GM19463 (cell line): ENCODE results near the gene APPL2.

ENCODE experiments used
- ATAC-seq: cut with Tn5 transposase; IDR thresholded peaks from one replicate; pipeline ENCODE4 v1.9.1; 2021; ENCODE audit warnings: mild to moderate bottlenecking, moderate library complexity; ENCODE audit not compliant: unreplicated experiment

APPL2 gene, protein sequence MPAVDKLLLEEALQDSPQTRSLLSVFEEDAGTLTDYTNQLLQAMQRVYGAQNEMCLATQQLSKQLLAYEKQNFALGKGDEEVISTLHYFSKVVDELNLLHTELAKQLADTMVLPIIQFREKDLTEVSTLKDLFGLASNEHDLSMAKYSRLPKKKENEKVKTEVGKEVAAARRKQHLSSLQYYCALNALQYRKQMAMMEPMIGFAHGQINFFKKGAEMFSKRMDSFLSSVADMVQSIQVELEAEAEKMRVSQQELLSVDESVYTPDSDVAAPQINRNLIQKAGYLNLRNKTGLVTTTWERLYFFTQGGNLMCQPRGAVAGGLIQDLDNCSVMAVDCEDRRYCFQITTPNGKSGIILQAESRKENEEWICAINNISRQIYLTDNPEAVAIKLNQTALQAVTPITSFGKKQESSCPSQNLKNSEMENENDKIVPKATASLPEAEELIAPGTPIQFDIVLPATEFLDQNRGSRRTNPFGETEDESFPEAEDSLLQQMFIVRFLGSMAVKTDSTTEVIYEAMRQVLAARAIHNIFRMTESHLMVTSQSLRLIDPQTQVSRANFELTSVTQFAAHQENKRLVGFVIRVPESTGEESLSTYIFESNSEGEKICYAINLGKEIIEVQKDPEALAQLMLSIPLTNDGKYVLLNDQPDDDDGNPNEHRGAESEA

DNA sequence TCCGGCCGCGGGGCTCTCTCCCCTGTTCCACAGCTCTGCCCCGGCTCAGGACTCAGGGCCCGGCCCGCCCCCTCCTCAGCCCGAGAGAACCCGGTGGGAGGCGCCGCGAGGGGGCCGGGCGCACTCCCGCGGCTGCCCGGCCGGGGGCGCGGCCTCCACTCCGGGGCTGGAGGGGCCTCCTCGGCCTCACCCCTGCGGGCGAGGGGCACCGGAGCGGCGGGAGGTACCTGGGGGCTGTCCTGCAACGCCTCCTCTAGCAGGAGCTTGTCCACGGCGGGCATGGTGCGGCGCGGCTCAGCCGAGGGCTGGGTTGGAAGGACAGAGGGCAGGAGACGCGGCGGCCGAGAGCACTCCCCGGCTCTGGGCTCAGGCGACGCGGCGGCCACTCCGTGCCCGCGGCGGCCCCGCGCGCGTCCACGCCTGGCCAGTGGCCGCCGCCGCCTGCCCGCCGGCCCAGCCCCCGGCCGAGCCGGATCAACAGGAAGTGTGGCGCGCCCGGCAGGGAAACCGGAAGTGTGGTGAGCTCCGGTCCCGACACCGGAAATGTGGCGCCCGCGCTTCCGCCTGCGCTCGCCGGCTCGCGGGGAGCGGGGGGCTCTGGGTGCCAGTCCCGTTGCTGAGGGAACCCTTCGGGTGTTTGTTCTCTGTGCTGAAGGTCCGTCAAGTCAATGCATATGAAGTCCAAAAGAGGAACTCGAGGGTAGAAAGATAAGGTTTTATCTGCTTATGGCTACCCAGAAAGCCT is at the start of gene APPL2:
Gene APPL2, minus strand, starts transcription at position 443 of the 745 bp plus-strand sequence. Its CDS starts 162 bp downstream, at position 281.
- ATAC-seq = peak; percentile 92

DNA sequence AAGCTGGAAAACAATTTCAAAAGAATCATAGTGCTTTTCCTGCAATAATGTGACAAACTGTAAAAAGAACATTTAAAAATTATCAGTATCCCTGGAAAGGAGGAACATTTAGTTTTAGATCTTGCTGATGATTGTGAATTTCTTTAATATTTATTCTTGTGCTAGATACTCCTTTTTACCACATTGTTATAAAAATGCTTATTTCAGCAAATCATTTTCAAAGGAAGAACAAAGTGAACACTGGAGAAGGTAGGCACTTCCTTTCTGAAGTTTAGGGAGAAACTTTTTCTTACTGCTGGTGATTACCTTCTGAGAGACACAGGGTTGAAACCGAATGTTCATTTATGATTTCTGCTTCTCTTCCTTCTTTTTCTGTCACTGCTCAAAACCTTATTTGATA is 49.4 kb upstream of the APPL2 start:
- ATAC-seq = no peak

DNA sequence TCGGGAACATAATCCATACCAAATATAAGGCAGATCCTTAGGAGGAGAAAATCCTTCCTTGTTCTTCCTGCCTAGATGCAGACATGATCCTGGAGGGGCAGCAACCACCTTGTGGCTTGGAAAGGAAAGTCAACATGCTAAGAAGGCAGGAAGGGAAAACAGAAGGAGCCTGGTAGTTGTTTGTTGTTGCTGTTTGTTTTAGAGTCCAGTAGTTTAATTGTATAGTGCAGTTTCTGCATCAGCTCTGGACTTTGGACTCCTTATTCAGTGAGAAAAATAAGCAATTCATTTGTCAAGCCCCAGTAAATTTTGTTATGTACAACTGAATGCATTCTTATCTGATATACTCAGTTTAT is 45.7 kb upstream of the APPL2 start:
- no peak for ATAC-seq

DNA sequence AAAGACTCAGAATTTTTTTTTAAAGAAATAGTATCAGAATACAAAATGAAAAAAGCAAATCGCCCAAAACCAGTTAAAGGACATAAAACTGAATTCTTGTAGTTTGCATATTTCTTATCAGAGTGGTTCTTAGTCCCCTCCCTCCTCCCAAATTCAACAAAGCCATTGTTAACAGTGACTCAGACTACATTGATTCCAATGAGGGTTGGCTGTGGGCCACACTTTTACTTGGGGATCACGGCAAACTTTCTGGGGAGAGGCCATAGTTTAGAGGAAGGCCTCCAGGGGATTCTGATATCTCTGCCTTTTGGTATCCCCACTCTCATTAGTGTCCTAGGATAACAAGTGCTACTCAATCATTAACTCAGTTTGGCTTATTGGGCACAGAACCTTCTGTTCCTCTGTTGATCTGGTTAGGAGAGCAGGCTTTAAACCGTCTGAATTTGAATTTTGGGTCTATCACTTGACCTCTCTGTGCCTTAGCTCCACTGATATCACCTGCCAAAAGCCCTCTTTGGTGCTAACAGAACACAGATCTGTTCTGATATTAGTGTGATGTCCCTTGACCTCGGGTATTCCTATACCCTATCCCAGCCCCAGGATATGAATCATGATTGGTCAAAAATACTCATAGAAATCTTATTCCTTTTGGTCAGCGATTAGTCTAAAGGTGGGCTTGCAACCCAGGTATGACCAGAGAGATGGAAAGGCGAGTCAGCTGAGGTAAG is 45.2 kb upstream of the APPL2 start:
- ATAC-seq = no peak

DNA sequence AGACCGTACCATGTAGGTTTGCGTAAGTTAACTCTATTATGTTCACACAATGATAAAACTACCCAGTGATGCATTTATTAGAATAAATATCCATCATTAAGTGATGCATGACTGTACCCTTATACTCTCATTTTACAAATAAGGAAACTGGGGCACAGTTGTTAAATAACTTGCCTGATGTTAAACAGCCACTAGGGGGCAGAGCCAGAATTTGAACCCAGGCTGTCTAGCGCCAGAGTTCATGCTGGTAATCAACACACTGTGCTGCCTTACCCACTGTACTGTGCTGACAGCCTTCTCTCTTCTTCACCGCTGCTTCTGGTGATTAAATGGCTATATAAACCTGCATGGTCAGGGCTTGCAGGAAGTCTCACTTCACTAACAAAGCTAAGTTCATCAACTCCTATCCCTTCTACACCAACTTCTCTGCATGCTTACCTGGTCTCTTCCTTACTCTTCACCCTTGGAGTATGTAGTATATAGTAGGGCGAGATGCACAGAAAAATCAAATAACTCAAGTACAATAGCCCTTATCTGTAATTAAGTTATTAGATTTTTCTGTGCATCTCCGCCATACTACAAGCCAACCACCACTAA is 43.6 kb upstream of the APPL2 start:
- ATAC-seq = no peak

DNA sequence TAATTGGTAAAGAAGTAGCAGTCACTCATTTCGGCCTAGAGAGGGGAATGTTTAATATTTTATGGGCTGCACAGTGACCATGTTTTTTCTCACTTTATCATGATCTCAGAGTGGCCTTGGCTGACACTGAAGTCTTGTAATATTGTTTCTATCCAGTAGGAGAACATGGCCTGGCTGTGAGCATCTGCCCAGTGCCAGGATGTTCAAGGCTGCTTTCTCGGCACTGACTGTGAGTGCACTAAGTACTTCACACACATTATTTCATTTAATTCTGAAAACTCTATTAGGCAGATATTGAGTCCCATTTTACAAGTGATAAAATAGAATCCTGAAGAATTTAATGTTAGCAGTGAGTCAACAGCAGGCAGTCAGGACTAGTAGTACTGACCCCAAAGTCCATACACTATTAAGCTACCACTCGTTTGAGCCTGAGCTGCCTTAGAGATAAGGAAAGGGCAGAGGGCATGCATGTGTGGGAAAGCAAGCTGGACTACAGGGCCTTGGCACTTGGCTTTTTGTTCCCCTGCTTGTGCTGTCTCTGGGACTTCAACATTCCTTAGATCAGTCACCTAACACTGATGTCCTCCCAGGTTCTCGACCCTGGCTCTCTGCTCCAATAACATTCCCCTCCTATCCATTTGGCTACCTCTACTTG is 42.2 kb upstream of the APPL2 start:
- no peak for ATAC-seq

DNA sequence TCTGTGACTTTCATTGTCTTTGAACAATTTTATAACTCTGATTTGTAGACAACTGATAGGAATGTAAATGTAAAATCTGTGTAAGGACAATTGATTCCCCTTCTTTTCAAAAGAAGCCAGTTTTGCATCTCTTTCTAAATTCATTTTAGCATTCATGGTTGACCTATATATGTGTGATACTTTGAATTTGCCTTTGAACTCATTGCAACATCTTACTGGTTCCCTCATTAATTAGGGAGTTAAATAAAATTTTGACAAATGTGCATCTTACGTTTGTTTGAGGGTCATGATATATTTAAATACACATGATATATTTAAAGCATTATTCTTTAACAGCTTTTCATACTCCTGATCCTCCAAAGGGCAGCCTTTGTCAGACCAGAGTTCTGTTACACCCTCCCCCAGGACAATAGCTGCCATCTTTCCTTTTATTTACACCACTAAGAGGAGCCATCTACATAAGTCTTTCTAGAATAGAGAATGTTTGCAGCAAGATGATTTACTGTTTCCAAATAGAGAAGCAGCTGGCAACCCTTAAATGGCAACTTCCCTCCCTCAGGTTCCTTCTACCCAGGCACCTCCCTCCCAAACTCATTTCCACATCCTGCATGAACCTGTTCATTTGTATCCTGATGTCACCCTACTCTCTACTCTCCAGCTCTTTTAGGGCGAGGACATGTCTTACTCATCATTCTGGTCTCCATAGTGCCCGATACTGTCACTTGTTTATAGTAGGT is 40.2 kb upstream of the APPL2 start:
- no peak for ATAC-seq

DNA sequence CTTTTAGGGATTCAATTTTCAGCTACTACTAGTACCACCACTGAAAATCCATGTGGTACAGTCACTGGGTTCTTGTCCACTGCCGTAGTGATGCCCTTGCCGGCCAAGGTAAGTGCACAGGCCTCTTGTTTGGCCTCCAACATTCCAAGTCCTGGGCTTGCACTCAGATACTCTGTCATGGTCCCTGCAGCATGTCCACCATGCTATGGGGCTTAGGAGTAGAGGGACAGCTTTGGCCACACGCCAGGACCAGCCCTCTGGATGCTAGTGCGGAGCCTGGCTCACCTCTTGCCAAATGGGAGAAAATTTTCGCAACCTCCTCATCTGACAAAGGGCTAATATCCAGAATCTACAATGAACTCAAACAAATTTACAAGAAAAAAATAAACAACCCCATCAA is 38.6 kb upstream of the APPL2 start:
- ATAC-seq = no peak

DNA sequence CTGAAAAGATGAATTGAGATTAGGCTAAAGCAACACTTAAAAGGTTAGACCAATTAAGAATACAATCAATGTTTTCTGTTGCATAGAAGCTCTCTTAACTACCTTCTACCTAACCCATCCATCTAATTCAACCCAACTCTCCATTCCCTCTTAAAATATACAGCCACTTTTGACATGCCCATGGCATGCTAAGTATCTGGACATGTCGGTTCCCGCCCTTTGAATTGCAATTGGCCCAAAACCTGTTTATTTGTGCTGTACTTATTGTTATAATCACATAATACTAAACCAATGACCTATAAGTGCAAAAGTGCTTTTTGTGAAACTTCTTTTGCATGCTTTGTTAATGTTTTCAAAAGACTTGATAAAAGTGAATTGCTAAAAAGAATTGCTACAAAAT is 37.6 kb upstream of the APPL2 start:
- no peak for ATAC-seq

DNA sequence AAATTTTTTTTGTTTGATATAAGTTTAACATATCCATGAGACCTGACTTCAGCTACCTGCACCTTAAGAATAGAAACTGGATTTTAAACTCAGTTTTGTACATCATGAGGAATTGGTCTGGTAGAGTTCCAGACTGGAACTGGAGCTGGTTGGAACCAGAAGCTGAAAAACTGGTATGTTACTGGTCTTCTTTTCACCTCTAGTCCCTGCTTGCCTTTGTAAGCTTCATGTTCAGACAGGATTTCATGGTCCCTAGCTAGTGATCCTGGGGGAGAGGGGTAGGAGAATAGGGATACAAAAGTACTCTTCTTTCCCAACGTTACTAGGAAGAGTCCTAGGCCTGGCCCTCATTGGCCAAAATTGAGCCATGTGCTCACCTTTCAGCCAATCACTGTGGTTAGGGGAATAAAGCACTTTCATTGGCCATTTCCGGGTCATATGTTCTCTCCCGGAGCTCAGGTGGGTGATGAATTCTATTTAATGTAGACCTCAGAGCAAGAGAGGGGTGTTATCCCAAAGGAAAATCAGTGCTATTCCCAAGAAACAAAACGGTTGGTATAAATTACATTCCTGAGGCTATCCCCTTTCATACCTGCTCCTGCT is 36.9 kb upstream of the APPL2 start:
- ATAC-seq = no peak

DNA sequence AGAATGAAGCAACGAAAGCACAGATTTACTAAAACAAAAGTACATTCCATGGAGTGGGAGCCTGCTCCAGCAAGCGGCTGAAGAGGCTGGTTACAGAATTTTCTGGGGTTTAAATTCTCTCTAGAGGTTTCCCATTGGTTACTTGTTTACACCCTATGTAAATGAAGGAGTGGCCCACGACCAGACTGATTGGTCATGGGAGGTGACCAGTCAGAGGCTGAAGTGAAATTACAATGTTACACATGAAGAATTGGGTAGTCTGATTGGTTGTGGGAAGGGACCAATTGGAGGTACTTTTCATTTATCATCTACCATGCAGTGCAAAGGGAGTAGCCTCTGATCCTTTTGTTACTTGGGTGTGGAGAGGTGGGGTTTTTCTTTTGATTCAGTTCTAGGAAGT is 36.2 kb upstream of the APPL2 start:
- ATAC-seq = no peak

DNA sequence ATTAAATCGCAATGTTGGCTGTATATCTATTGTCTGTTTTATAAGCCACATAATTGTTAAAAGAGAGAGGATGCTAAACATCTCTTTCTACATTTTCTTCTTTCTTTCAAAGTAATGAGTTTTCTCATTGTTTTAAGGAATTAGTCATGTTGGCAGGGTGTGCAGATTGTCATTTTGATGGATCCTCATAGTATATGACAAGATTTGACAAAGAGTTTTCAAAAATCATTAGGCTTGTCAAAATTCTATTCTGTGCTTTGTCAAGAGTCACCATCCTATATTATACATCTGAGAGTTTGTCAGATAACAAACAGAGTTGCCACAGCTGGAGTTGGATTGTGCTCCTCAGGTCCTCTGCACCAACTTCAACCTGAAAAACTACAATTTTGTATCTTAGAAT is 35.4 kb upstream of the APPL2 start:
- ATAC-seq = no peak

DNA sequence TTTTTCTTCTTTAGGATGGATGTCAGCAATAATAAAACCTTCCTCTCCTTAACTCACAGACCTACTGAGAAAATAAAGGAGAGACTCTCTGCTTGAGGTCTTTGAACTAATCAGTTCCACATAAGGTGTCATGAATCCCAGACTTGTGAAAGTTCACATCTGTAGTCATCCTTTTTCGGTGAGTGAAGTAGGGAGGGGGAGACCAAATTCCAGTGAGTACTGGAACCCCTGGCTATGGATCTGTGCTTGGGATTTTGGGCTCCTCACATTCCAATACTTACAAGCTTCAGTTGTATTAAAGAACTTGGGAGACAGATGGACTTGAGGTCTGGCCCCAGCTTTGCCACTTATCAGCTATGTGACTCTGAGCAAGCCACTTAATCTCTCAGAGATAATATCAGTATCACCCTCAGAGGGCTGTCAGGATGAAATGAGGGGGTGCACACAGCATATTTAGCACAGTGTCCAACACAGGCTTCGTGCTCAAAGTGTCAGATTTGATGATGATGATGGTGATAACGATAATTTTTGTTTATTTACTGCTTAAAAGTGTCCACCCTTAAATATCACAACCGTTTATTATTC is 34.8 kb upstream of the APPL2 start:
- ATAC-seq = no peak

DNA sequence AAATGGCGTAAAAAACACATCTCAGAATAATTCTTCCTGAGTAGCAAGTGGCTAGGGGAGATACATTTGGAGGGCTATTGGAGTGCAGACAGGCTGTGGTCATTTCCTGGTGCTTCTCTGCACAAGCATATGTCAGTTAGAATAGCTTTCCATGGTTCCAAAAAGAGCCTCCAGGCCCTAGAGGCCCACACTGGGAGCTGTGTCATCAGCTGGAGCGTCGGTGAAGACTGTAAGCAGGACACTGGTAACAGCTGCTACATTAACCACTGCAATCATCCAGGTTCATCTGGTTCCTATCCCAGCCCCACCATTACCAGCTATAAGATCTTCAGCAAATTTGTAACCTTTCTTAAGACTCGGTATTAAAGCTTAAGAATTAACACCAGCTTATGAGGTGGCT is 31.7 kb upstream of the APPL2 start:
- ATAC-seq = no peak

DNA sequence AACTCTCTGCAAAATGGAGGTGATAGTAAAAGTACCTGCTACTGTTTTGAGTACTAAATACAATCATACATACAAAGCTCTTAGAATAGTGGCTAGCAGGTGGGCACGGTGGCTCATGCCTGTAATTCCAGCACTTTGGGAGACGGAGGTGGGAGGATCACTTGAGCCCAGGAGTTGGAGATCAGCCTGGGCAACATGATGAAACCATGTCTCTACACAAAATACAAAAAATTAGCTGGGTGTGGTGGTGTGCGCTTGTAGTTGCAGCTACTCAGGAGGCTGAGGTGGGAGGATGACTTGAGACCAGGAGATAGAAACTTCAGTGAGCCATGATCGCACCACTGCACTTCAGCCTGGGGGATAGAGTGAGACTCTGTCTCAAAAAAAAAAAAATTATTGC is 28.8 kb upstream of the APPL2 start:
- no peak for ATAC-seq

DNA sequence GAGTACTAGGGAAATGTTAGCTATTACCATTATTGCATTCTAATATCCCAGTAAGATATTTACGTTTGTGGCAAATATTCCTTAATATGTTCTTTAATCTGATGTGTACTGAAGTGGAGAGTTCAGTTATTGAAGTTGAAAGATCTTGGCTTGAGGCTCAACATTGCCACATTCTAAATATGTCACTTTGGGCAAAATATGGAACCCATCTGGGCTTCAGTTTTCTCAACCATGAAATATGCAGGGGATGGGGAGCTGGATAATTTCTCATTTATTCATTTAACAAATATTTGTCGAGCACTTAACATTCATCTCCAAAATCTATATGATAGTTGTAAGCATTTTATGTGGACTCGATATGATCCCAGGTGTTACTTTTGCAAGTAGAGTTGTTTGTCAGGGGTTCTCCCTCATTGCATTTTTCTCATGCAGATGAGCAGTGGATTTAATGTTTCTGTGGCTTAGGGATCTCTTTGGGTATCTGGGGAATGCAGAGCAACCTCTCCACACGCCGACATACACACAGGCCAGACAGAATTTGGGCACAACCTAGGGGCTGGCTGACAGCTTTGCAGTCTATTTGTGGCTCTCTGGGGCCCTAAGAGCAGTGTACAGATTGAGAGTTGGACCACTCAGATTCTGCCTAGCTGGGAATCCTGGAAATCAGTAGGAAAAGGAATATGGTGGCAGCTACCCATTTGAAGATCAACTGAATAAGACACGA is 26.6 kb upstream of the APPL2 start:
- no peak for ATAC-seq

DNA sequence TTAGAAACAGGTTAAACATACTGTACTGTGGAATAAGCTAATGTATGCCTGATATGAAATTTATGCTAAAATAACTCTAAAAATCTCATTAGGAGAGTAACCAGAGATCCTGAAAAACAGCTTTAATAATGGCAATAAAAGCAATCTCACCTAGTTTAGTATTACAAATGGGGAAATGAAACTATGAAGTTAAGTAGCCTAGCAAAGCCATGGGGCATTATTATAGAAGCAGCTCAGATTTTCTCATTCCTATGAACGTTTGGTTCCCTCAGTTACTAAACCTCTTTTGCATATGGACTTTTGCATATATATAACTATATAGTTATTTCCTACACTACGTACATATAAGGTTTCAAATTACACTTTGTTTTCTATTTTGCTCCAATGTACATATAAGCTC is 25.0 kb upstream of the APPL2 start:
- ATAC-seq = no peak

DNA sequence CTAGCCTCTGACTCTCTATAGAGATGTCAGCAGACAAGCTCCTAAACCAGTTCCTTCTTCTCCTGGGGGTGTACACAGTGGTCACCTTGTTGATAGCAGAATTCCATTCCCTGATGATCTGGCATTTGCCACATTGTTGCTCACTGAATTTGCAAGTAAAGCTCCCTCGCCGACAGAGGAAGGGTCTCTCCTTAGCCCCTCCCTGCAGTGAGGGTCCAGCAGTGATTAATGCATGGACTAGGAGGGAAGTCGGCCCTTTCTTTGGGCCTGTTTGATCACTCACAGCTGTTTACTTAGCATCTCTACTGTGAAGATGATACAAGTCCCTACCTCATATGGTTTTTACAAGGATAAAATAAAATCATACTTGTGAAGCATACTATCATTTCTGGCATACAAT is 23.3 kb upstream of the APPL2 start:
- ATAC-seq = no peak
